Nephron progenitor cell (in vitro differentiated cells): ENCODE results near the gene FBXL14.

Source experiments
- DNase-seq: peaks from one replicate; pipeline ENCODE4 v3.0.0; 2021
- H3K27ac Mint-ChIP-seq: 2 replicates; pipeline ENCODE4 v1.8.0; 2021; ENCODE audit warnings: mild to moderate bottlenecking, moderate library complexity, mixed read lengths
- H3K27me3 Mint-ChIP-seq: 2 replicates; pipeline ENCODE4 v1.8.0; 2021; ENCODE audit warnings: mild to moderate bottlenecking, low read depth, mixed read lengths; ENCODE audit not compliant: poor library complexity
- H3K36me3 Mint-ChIP-seq: 2 replicates; pipeline ENCODE4 v1.8.0; 2021; ENCODE audit warnings: low read depth, mixed read lengths
- H3K4me1 Mint-ChIP-seq: 2 replicates; pipeline ENCODE4 v1.8.0; 2021; ENCODE audit warnings: mixed read lengths
- H3K4me3 Mint-ChIP-seq: 2 replicates; pipeline ENCODE4 v1.8.0; 2021; ENCODE audit warnings: mild to moderate bottlenecking, moderate library complexity, mixed read lengths
- H3K9me3 Mint-ChIP-seq: 2 replicates; pipeline ENCODE4 v1.8.0; 2021; ENCODE audit warnings: mild to moderate bottlenecking, moderate library complexity, mixed read lengths
- CTCF ChIP-seq: fragments of 200-600 bp; sonication (generic); IDR thresholded peaks from 2 replicates; pipeline ENCODE4 v1.5.0; 2021; ENCODE audit warnings: antibody characterized with exemption

Gene FBXL14

GRCh38 chr12:1588575-1588947 is 5.8 kb downstream of the FBXL14 start:
- Mint-ChIP-seq H3K9me3 (no peaks in the 10 kb centered on the region), H3K4me1 (peaks cover 72% of the 10 kb centered on the region), H3K4me3 (peak overlapping the region; percentile 53), H3K36me3 (peaks cover 4% of the 10 kb centered on the region), H3K27me3 (no peaks in the 10 kb centered on the region), H3K27ac (no peak overlapping the region)
- TF ChIP-seq CTCF: no peak
- no peak for DNase-seq

GRCh38 chr12:1587927-1588574 is 6.3 kb downstream of the FBXL14 start:
- Mint-ChIP-seq H3K9me3 (no peaks in the 10 kb centered on the region), H3K36me3 (peaks cover 4% of the 10 kb centered on the region), H3K4me1 (peaks cover 74% of the 10 kb centered on the region), H3K4me3 (peak overlapping the region; percentile 15), H3K27ac (no peak overlapping the region), H3K27me3 (no peaks in the 10 kb centered on the region)
- no peak for TF ChIP-seq CTCF
- DNase-seq: no peak

- H3K4me1 Mint-ChIP-seq: peaks cover 72% of the 10 kb centered on the region
These were observed 10.1 kb downstream of the FBXL14 start for GRCh38 chr12:1584326-1584725.

GRCh38 chr12:1583421-1584078 is 10.8 kb downstream of the FBXL14 start:
- Mint-ChIP-seq H3K9me3 (no peaks in the 10 kb centered on the region), H3K27ac (no peak overlapping the region), H3K4me3 (no peak overlapping the region), H3K27me3 (peaks cover 8% of the 10 kb centered on the region), H3K36me3 (peaks cover 4% of the 10 kb centered on the region), H3K4me1 (peaks cover 72% of the 10 kb centered on the region)
- TF ChIP-seq CTCF: peak; percentile 90
- DNase-seq: peak; percentile 74

More at GRCh38 chr12:1584326-1584725, 10.1 kb downstream of the FBXL14 start:
- no peaks in the 10 kb centered on the region for H3K9me3 Mint-ChIP-seq
- H3K36me3 Mint-ChIP-seq: peaks cover 4% of the 10 kb centered on the region
- TF ChIP-seq CTCF: no peak
- DNase-seq: no peak
- peak overlapping the region; percentile 66 for H3K27ac Mint-ChIP-seq
- H3K27me3 Mint-ChIP-seq: peaks cover 8% of the 10 kb centered on the region
- no peak overlapping the region for H3K4me3 Mint-ChIP-seq

DNA sequence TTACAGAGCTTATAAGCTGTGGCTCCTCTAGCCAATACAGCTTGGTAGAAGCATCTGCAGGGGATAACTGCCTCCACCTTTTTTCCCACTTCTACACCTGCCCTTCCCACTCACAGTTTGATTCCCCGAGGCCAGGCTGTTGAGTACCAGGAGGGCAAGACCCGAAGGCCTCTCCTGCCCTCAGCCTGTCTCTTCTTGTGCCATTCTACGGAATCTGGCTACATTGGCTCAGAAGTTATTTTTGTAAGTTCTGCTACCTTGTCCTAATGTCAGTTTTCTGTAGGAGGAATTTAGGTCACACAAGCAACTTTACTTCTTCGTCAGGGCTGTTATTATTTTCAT is 11.7 kb downstream of the FBXL14 start:
- Mint-ChIP-seq H3K4me3 (no peak overlapping the region), H3K27me3 (peaks cover 8% of the 10 kb centered on the region), H3K9me3 (no peaks in the 10 kb centered on the region), H3K27ac (no peak overlapping the region), H3K36me3 (peaks cover 4% of the 10 kb centered on the region), H3K4me1 (peaks cover 72% of the 10 kb centered on the region)
- TF ChIP-seq CTCF: no peak
- DNase-seq: no peak
